ENCODE data around the gene PARD6G.
"Not testable (repeated sequence)": the region's sequence is repeated elsewhere in the genome, so short reads cannot be mapped to it uniquely, and the experiment has no call there.

The PARD6G gene

GRCh38 chr18:80241919-80242777 lies 5.2 kb downstream of the PARD6G start:
- no peak for DNase-seq (ENCODE audit: low read depth in 2 of 2)

GRCh38 chr18:80239830-80240229 lies 7.5 kb downstream of the PARD6G start:
- DNase-seq (ENCODE audit: low read depth in 2 of 2) = no peak

GRCh38 chr18:80238651-80239260 lies 8.6 kb downstream of the PARD6G start:
- no peak for DNase-seq (ENCODE audit: low read depth in 2 of 2)

- not testable (repeated sequence) for DNase-seq (ENCODE audit: low read depth in 2 of 2)
Observed at GRCh38 chr18:80237519-80237918, 9.8 kb downstream of the PARD6G start.

- no peak for DNase-seq (ENCODE audit: low read depth in 2 of 2)
Observed at GRCh38 chr18:80234398-80234797, 12.9 kb downstream of the PARD6G start.

GRCh38 chr18:80233899-80234298 lies 13.4 kb downstream of the PARD6G start:
- no peak for DNase-seq (ENCODE audit: low read depth in 2 of 2)

- no peak for DNase-seq (ENCODE audit: low read depth in 2 of 2)
Observed at GRCh38 chr18:80233201-80233835, 14.0 kb downstream of the PARD6G start.

- DNase-seq (ENCODE audit: low read depth in 2 of 2) = no peak
Observed at GRCh38 chr18:80232710-80233109, 14.6 kb downstream of the PARD6G start.

- DNase-seq (ENCODE audit: low read depth in 2 of 2) = no peak
Observed at GRCh38 chr18:80232030-80232429, 15.3 kb downstream of the PARD6G start.

- DNase-seq (ENCODE audit: low read depth in 2 of 2) = no peak
Observed at GRCh38 chr18:80231616-80232015, 15.7 kb downstream of the PARD6G start.

GRCh38 chr18:80231151-80231550 lies 16.2 kb downstream of the PARD6G start:
- no peak for DNase-seq (ENCODE audit: low read depth in 2 of 2)

- DNase-seq (ENCODE audit: low read depth in 2 of 2) = no peak
Observed at GRCh38 chr18:80229766-80230745, 17.3 kb downstream of the PARD6G start.

- no peak for DNase-seq (ENCODE audit: low read depth in 2 of 2)
Observed at GRCh38 chr18:80229363-80229762, 18.0 kb downstream of the PARD6G start.

- no peak for DNase-seq (ENCODE audit: low read depth in 2 of 2)
Observed at GRCh38 chr18:80228051-80228848, 19.1 kb downstream of the PARD6G start.

GRCh38 chr18:80227472-80227871 lies 19.8 kb downstream of the PARD6G start:
- no peak for DNase-seq (ENCODE audit: low read depth in 2 of 2)

GRCh38 chr18:80225685-80226084 lies 21.6 kb downstream of the PARD6G start:
- no peak for DNase-seq (ENCODE audit: low read depth in 2 of 2)

- no peak for DNase-seq (ENCODE audit: low read depth in 2 of 2)
Observed at GRCh38 chr18:80223581-80224148, 23.6 kb downstream of the PARD6G start.

GRCh38 chr18:80219488-80219887 lies 27.8 kb downstream of the PARD6G start:
- DNase-seq (ENCODE audit: low read depth in 2 of 2) = not testable (repeated sequence)

- DNase-seq (ENCODE audit: low read depth in 2 of 2) = no peak
Observed at GRCh38 chr18:80218341-80219227, 28.7 kb downstream of the PARD6G start.
